Testis (tissue), 2 donors: ENCODE measurements around the gene DLEC1.

Experiments
- POLR2A ChIP-seq: fragments of 450-650 bp; IDR thresholded peaks from one replicate; pipeline ENCODE4 v1.6.1; 2017; ENCODE audit warnings: antibody characterized with exemption, mild to moderate bottlenecking, moderate library complexity
- TF ChIP-seq, protein P1 (sequence below), 3 experiments: fragments of 450-650 bp in 2 of 3; fragments of 200-600 bp in 1 of 3; sonication (generic) in 1 of 3; IDR thresholded peaks; one replicate each; pipeline ENCODE4 v1.5.1; 2016 to 2019; ENCODE audit warnings: antibody characterized with exemption in 3 of 3, mild to moderate bottlenecking in 2 of 3, moderate library complexity in 1 of 3

GRCh38 chr3:38109580-38110313 lies 70.7 kb downstream of the DLEC1 start:
- TF ChIP-seq, protein P1, sequence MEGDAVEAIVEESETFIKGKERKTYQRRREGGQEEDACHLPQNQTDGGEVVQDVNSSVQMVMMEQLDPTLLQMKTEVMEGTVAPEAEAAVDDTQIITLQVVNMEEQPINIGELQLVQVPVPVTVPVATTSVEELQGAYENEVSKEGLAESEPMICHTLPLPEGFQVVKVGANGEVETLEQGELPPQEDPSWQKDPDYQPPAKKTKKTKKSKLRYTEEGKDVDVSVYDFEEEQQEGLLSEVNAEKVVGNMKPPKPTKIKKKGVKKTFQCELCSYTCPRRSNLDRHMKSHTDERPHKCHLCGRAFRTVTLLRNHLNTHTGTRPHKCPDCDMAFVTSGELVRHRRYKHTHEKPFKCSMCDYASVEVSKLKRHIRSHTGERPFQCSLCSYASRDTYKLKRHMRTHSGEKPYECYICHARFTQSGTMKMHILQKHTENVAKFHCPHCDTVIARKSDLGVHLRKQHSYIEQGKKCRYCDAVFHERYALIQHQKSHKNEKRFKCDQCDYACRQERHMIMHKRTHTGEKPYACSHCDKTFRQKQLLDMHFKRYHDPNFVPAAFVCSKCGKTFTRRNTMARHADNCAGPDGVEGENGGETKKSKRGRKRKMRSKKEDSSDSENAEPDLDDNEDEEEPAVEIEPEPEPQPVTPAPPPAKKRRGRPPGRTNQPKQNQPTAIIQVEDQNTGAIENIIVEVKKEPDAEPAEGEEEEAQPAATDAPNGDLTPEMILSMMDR (IDR thresholded peaks at IDR 0.05): no peak
- TF ChIP-seq POLR2A: no peak
